ENCODE results near the gene PLA1A.

PLA1A gene

DNA sequence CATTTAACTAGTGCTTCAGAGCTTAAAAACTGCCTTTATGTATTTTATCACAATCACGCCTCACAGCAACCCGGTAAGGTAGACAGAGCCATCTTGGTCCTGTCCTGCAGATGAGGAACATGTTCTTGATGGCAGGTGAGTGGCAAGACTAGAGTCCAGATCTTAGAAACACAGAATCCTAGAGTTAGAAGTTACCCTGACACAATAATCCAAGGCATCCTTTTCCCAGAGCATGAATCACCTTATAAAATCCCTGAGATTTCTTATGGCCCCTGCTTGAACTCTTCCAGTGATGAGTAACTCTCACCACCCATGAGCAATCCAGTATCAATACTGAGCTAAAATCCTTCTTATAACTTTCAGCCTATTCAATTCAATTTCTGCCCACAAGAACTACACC, 45.8 kb downstream of the PLA1A start:
- FAIRE-seq, result no peak
- TF ChIP-seq, protein P1, sequence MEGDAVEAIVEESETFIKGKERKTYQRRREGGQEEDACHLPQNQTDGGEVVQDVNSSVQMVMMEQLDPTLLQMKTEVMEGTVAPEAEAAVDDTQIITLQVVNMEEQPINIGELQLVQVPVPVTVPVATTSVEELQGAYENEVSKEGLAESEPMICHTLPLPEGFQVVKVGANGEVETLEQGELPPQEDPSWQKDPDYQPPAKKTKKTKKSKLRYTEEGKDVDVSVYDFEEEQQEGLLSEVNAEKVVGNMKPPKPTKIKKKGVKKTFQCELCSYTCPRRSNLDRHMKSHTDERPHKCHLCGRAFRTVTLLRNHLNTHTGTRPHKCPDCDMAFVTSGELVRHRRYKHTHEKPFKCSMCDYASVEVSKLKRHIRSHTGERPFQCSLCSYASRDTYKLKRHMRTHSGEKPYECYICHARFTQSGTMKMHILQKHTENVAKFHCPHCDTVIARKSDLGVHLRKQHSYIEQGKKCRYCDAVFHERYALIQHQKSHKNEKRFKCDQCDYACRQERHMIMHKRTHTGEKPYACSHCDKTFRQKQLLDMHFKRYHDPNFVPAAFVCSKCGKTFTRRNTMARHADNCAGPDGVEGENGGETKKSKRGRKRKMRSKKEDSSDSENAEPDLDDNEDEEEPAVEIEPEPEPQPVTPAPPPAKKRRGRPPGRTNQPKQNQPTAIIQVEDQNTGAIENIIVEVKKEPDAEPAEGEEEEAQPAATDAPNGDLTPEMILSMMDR (IDR thresholded peaks at IDR 0.05; ENCODE audit: insufficient read depth, missing control alignments), result no peak
- DNase-seq (ENCODE audit: insufficient read length, low spot score), result no peak

DNA sequence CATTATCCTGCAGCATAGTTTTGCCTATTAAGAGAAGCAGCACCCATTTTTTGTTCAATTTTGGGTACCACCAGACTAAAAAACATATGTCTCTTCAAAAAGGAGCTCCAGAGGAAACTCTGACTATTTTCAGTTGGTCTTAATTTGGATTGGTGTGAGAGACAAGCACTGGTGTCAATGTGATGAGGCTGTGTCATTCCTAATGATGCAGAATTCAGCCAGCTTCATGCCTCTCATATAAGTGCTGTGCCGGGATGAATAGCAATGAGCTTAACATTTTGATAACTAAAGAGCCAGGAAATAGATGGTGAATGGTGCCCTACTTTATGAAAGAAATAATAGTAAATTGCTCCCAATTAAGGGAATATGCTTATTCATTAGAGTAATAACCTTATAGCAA, 46.8 kb downstream of the PLA1A start:
- DNase-seq (ENCODE audit: insufficient read length, low spot score) (no peak), FAIRE-seq (no peak)
- TF ChIP-seq, protein P1 (IDR thresholded peaks at IDR 0.05; ENCODE audit: insufficient read depth, missing control alignments), result no peak

DNA sequence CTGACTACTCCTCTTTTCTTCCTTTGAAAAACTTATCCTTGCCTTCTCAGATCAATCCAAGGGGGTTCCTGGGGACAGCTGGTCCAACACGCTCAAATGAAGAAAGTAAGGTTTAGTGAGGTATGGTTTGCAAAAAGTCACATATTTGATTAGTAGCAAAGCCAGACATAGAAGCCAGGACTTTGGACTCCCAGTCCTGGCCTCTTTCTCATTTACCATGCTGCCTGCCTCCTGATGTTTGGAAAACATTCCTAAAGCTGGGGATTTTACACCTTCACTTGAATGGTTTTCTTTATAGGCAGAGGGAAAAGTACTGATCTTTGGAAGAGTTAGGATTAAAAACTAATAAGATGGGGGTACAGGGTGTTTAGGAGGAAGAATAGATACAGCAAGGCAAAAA, 48.1 kb downstream of the PLA1A start:
- DNase-seq (ENCODE audit: insufficient read length, low spot score), result no peak
- FAIRE-seq, result no peak
- TF ChIP-seq, protein P1 (IDR thresholded peaks at IDR 0.05; ENCODE audit: insufficient read depth, missing control alignments), result no peak

DNA sequence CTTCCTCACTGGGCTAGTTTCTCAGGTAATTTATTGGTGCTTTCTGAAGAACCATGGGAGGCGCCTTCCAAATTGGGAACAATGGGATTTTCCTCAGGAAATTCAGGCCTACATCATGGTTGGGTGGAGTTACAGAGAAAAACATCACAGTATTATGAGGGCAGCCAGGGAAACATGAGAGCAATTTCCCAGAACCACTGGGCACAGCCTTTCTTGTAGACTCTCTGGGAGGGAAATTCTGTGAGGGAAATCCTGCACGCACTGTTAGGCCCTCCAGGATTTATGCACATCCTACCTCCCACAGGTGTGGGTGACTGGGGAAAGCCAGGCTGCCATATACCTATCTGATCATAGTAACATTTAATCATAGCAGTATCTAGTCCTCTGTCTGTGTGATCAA, 49.5 kb downstream of the PLA1A start:
- TF ChIP-seq, protein P1 (IDR thresholded peaks at IDR 0.05; ENCODE audit: insufficient read depth, missing control alignments), result no peak
- DNase-seq (ENCODE audit: insufficient read length, low spot score), result no peak
- no peak for FAIRE-seq

DNA sequence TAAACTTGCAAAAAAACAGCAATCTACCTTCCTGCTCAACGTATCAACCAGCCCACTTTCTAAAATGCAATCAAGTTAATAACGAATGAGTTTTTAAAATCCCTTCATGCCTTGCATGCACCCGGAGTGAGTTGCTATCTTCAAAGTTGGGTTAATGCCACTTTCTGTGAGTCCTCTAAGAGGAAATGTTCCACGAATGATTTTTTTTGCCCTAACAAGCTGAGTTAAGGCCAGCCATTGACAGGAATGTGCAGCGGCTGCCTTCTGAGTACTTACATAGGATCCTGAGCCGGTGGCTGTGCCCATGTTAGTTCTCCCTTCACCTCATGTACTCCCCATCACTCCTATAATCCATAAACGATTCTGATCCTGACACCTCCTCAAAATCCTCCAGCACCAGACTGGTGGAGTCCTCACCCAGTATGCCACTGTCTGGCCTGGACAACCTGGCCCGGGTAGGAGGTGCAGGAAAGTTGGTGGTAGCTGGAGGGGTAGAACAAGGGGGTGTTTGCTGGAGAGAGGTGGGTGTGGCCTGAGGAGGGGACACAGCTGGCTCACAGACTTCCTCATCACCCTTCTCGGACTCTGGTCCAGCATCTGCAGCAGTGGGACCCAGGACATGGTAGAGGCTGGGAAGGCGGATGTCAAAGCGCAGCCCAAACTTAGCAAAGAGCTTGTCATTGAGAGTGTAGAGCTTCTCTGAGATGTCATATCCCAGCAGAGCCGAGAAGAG, 50.3 kb downstream of the PLA1A start:
- FAIRE-seq (no peak), DNase-seq (ENCODE audit: insufficient read length, low spot score) (no peak)
- TF ChIP-seq, protein P1 (IDR thresholded peaks at IDR 0.05; ENCODE audit: insufficient read depth, missing control alignments), result no peak

DNA sequence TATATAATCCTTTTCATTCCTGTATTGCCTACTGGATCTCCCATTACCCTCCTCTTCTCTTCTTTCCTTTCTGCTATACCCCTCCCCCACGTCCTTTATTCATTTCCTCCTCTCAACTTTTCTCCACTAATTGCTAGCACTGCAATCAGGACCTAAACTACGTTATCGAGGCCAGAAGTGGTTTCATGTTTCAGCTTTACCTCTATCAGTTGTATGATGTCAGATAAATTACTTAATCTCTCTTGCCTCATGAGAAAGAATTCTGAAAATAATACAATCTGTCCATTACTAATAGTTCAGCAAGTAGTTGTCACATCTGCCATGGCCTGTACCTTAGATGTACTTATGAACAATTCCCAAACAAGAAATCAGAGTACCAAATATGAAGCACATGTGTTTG, 52.1 kb downstream of the PLA1A start:
- FAIRE-seq (no peak), DNase-seq (ENCODE audit: insufficient read length, low spot score) (no peak)
- TF ChIP-seq, protein P1 (IDR thresholded peaks at IDR 0.05; ENCODE audit: insufficient read depth, missing control alignments), result no peak

DNA sequence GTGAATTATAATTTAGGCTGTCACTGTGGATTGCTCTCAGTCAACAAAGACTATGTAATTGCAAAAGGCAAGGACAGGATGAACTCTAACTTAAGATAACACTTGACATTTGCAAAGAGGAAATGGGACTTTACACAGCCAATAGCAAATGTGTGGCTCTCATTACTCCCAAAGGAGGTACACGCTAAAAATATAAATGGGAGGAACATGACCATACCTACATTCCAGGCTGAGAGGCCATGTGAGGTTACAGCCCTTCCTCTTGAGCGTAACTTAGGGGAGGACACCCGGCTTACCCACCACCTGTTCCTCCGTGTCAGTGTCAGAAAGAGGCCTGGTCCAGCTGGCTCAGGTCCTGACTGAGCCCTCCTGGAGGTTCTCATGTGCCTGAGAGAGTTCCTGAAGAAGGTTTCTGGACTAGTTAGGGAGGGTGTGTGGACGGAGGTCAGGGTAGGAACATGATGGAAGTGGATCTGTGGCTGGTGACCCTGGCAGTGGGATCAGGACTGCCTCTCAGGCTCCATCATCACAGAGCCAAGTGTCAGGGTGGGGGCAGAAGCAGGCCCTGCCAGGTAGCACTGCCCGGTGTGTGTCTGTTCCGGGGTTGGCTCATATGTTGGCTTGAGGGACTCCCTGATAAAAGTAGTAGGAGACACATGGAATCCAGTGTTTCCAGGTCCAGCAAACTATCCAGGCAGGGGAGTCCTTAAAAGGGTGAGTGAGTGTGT, 54.8 kb downstream of the PLA1A start:
- DNase-seq (ENCODE audit: insufficient read length, low spot score) (no peak), FAIRE-seq (no peak)
- TF ChIP-seq, protein P1 (IDR thresholded peaks at IDR 0.05; ENCODE audit: insufficient read depth, missing control alignments), result no peak

All from D721Med (cell line).